Mucosa of rectum (tissue), 2 donors: ENCODE measurements around the gene SERAC1.

Experiments
- H3K27ac ChIP-seq, 2 donors: one replicate each; pipeline ENCODE4 v1.7.0; 2013; ENCODE audit warnings: inconsistent platforms in 2 of 2, low read depth in 2 of 2, low read length in 2 of 2
- H3K27me3 ChIP-seq, 2 donors: one replicate each; pipeline ENCODE4 v1.7.0; 2013; ENCODE audit warnings: low read length in 2 of 2; ENCODE audit not compliant: control insufficient read depth in 2 of 2, insufficient read depth in 2 of 2
- H3K36me3 ChIP-seq, 2 donors: one replicate each; pipeline ENCODE4 v1.7.0; 2013; ENCODE audit warnings: low read length in 2 of 2; ENCODE audit not compliant: control insufficient read depth in 2 of 2, insufficient read depth in 2 of 2
- H3K4me1 ChIP-seq, 2 donors: one replicate each; pipeline ENCODE4 v1.7.0; 2013; ENCODE audit warnings: low read length in 2 of 2, mild to moderate bottlenecking in 1 of 2; ENCODE audit not compliant: control insufficient read depth in 2 of 2, insufficient read depth in 2 of 2
- H3K4me3 ChIP-seq, 2 donors: one replicate each; pipeline ENCODE4 v1.7.0; 2013; ENCODE audit warnings: low read length in 2 of 2
- H3K9ac ChIP-seq, 2 donors: one replicate each; pipeline ENCODE4 v1.7.0; 2013; ENCODE audit warnings: low read length in 2 of 2, low read depth in 1 of 2, mild to moderate bottlenecking in 1 of 2
- H3K9me3 ChIP-seq, 2 donors: one replicate each; pipeline ENCODE4 v1.7.0; 2013; ENCODE audit warnings: low read length in 2 of 2; ENCODE audit not compliant: control insufficient read depth in 2 of 2
- donor health status: healthy.
- donor health status: Normal muscosa, but diverticular disease.

The SERAC1 gene

DNA sequence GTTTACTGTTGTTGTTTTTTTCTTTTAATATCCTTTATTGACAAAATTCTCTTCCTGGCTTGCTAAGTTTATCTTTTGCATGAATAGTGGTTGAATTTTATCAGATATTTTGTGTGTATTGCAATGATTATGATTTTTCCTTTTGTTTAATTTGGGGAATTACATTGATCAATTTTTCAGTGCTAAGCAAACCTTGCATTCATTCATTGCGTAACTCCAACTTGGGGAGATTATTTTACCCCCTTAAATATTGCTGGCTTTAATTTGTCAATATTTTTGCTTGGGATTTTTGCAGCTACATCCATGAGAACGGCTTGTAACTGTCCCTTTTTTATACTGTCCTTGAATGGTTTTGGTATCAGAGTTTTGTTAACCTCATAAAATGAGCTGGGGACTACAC, 63.4 kb downstream of the SERAC1 start:
- no peak overlapping the region for H3K9ac ChIP-seq
- H3K9me3 ChIP-seq, result no peaks in the 10 kb centered on the region
- no peaks in the 10 kb centered on the region for H3K27me3 ChIP-seq
- H3K4me1 ChIP-seq, result no peaks in the 10 kb centered on the region
- no peak overlapping the region for H3K27ac ChIP-seq
- H3K4me3 ChIP-seq, result no peak overlapping the region
- H3K36me3 ChIP-seq, result peaks cover 1 to 2% of the 10 kb centered on the region in 2 donors

- no peak overlapping the region for H3K4me3 ChIP-seq
- no peak overlapping the region for H3K9ac ChIP-seq
- H3K27me3 ChIP-seq, result no peaks in the 10 kb centered on the region
- no peaks in the 10 kb centered on the region for H3K36me3 ChIP-seq
- H3K9me3 ChIP-seq, result no peaks in the 10 kb centered on the region
- H3K4me1 ChIP-seq, result no peaks in the 10 kb centered on the region
- H3K27ac ChIP-seq, result no peak overlapping the region
Observed at GRCh38 chr6:158103228-158103627, 64.8 kb downstream of the SERAC1 start.

GRCh38 chr6:158095671-158096070, 72.4 kb downstream of the SERAC1 start:
- Histone ChIP-seq H3K27ac (no peak overlapping the region), H3K4me1 (no peaks in the 10 kb centered on the region), H3K9ac (no peak overlapping the region), H3K9me3 (no peaks in the 10 kb centered on the region), H3K27me3 (no peaks in the 10 kb centered on the region), H3K36me3 (peaks cover 30 to 39% of the 10 kb centered on the region in 2 donors), H3K4me3 (no peak overlapping the region)

DNA sequence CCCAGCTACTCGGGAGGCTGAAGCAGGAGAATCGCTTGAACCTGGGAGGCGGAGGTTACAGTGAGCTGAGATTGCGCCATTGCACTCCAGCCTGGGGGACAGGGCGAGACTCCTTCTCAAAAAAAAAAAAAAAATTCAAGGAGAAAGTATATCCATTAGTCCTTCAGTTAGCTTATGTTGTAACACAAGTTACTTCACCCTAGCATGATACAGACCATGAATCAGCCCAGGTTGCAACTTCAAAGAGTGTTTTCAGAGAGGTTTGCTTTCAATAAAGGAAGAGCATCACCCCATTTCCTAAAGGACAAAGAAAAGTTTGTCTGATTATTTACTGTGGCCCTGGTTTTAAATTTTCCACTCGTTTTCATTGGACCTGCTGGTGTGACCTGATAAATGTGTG, 73.0 kb downstream of the SERAC1 start:
- H3K27me3 ChIP-seq, result no peaks in the 10 kb centered on the region
- no peak overlapping the region for H3K4me3 ChIP-seq
- no peak overlapping the region for H3K27ac ChIP-seq
- peaks cover 30 to 45% of the 10 kb centered on the region in 2 donors for H3K36me3 ChIP-seq
- no peaks in the 10 kb centered on the region for H3K9me3 ChIP-seq
- H3K9ac ChIP-seq, result no peak overlapping the region
- H3K4me1 ChIP-seq, result no peaks in the 10 kb centered on the region

GRCh38 chr6:158092806-158093205, 75.3 kb downstream of the SERAC1 start:
- H3K9me3 ChIP-seq, result no peaks in the 10 kb centered on the region
- no peaks in the 10 kb centered on the region for H3K27me3 ChIP-seq
- H3K4me3 ChIP-seq, result no peak overlapping the region
- H3K27ac ChIP-seq, result no peak overlapping the region
- peaks cover 47 to 61% of the 10 kb centered on the region in 2 donors for H3K36me3 ChIP-seq
- no peak overlapping the region for H3K9ac ChIP-seq
- no peaks in the 10 kb centered on the region for H3K4me1 ChIP-seq

DNA sequence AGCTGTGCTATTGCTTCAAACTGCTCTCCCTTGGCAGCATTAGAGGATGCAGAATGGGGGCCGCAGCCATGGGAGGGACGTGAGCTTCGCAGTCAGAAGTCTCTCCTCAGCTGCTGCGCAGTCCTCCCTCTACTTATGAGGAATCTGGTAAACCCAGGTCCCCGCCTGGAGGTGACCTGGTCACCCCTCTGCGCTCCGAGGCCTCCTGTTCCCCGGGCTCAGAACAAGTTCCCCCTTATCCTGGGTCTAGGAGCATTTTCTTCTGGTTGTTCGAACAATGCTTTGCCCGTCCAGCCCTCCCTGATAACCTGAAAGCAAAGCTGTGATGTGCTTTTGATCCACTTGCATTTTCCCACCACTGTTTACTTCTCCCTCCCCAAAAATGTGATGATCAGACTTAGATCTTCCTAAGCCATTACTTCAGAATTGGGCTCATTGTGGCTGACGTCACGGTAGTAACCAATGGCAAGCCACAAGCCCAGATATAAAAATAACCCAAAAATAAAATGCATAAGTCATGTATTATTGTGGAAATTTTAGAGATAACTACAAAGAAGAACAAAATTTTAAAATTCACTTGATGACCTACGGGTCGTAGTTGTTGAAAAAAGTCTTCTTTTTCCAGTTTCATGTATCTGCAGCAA, 80.7 kb downstream of the SERAC1 start:
- Histone ChIP-seq H3K36me3 (peaks cover 51 to 63% of the 10 kb centered on the region in 2 donors), H3K4me3 (no peak overlapping the region)

GRCh38 chr6:158086504-158087223, 81.4 kb downstream of the SERAC1 start:
- Histone ChIP-seq H3K36me3 (peaks cover 54 to 63% of the 10 kb centered on the region in 2 donors), H3K9me3 (no peaks in the 10 kb centered on the region), H3K27me3 (no peaks in the 10 kb centered on the region), H3K4me1 (no peaks in the 10 kb centered on the region), H3K9ac (no peak overlapping the region), H3K27ac (no peak overlapping the region), H3K4me3 (no peak overlapping the region)

More for the DNA sequence above, 80.7 kb downstream of the SERAC1 start:
- Histone ChIP-seq H3K27ac (no peak overlapping the region), H3K27me3 (no peaks in the 10 kb centered on the region), H3K4me1 (no peaks in the 10 kb centered on the region), H3K9ac (no peak overlapping the region), H3K9me3 (no peaks in the 10 kb centered on the region)

DNA sequence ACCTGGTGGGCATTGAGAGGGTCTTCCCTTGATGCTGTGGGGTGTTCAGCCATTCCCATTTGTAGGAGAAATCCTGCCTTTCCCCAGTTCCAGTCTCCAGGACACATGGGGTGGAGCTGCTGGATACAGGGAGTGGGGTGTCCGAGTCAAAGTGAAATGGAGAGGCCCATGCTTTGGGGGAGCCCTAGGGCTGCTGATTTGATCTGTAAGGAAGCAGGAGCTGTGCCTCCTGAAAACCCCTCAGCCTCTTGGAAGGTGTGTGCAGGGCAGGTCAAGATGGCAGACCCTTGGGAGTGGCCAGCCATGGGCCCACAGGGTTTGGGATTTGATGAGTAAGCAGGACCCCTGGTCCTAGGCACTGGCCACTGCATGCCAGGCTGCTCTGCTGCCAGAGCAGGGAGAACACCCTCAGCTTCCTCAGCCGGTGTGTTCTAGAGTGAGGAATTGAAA, 82.0 kb downstream of the SERAC1 start:
- Histone ChIP-seq H3K4me1 (no peaks in the 10 kb centered on the region), H3K27me3 (no peaks in the 10 kb centered on the region), H3K9me3 (no peaks in the 10 kb centered on the region), H3K36me3 (peaks cover 59 to 69% of the 10 kb centered on the region in 2 donors), H3K27ac (no peak overlapping the region), H3K4me3 (no peak overlapping the region), H3K9ac (no peak overlapping the region)

GRCh38 chr6:158085261-158086053, 82.6 kb downstream of the SERAC1 start:
- Histone ChIP-seq H3K27me3 (no peaks in the 10 kb centered on the region), H3K4me3 (no peak overlapping the region), H3K27ac (no peak overlapping the region), H3K4me1 (no peaks in the 10 kb centered on the region), H3K9me3 (no peaks in the 10 kb centered on the region), H3K9ac (no peak overlapping the region), H3K36me3 (peaks cover 65 to 73% of the 10 kb centered on the region in 2 donors)
